ENCODE data around the gene GGN. TPM values are rescaled to one million over a fixed set of nuclear protein-coding genes. Genes with fewer than 3 reads are reported as not detected.
"Not testable (repeated sequence)": the region's sequence is repeated elsewhere in the genome, so short reads cannot be mapped to it uniquely, and the experiment has no call there.

The GGN gene
- total RNA-seq, 2 experiments from 2014 or later = 0.14 TPM; not detected in 1

DNA sequence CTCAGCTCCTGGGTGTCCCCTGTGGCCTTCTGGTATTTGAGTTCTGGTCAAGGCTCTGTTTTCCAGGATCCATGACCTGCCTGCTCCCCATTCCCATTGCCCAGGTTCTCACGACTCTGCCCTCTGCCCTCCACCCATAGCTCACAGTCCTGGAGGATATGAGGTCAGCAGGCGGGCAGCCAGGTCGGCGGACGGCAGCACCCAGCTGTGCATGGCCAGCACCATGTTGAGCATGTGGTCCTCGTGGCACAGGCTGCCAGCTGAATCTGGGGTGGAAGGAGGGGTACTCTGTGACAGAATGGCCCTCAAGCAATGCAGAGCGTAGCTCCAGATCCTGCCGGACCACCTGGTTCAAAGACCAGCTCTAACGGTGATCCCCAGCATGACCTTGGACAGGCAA, 33.1 kb upstream of the GGN start:
- Mint-ChIP-seq H3K4me1 (peaks cover 14% of the 10 kb centered on the region), H3K27me3 (peaks cover 4% of the 10 kb centered on the region), H3K27ac (no peak overlapping the region), H3K36me3 (no peaks in the 10 kb centered on the region), H3K9me3 (no peaks in the 10 kb centered on the region), H3K4me3 (no peak overlapping the region)
- no peak for DNase-seq

DNA sequence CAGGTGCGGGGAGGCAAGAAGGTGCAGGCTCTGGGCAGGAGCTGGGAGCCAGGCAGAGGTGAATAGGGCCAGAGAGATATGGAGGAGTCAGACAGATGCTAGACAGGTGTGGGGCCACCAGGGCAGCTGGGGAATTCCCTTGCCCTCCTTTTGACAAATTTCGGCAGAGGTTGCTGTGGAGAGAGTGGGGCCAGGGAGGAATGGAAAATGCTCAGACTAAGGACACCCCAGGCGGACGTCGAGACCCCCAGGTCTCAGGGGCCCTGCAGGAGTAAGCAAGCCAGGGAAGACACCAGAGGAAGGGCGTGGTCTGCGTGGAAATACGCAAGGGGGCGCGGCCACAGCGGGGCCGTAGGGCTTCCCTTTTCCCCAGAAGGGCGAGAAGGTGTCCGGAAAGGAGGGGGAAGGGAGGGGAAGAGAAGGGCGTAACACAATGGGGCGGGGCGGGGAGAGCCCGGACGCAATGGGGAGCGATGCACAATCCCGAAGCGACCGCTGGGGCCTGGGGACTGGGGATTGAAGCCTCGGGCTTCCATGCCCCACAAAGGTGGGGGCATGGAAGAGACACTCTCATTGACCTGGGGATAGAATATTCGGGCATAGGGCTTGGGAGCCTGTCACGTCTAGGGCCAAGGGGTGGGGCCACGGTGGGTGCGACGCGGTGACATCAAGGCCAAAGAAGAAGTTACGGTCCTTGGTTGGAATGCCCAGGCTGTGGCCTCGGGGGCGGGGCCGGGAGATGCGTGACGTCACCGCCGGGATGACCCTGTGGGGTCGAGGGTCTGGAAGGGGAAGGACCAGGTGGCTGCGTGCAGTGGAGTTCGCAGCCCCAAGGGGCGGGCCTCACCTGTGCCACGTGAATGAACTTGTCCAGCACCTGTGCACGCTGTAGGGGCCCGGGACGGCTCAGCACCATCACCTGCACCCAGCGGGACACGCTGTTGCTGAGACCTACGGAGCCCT, 30.0 kb upstream of the GGN start:
- Mint-ChIP-seq H3K36me3 (no peaks in the 10 kb centered on the region), H3K27ac (peak overlapping the region; percentile 71), H3K4me3 (peak overlapping the region; percentile 75), H3K9me3 (no peaks in the 10 kb centered on the region), H3K4me1 (peaks cover 14% of the 10 kb centered on the region), H3K27me3 (peaks cover 4% of the 10 kb centered on the region)
- DNase-seq = peak; percentile 64

DNA sequence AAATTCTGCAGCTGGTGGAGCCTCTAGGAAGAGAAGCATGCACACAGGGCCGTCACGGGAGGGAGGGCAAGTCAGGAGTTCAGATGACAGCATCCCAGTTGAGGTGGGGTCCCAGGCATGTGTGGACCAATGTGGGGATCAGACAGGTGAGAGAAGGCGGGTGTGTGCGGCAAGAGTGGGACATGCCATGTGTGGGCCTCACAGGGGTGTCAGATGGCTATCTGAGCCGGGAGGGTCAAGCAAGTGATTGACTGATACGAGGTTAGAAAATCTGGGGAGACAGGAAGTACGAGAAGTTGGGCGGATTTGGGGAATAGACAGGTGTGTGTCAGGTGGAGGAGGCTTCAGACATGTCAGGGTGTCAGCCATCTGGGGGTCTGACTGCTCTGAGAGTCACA, 29.3 kb upstream of the GGN start:
- Mint-ChIP-seq H3K27ac (no peak overlapping the region), H3K4me3 (peak overlapping the region; percentile 75), H3K27me3 (peaks cover 4% of the 10 kb centered on the region), H3K4me1 (peaks cover 14% of the 10 kb centered on the region), H3K9me3 (no peaks in the 10 kb centered on the region), H3K36me3 (no peaks in the 10 kb centered on the region)
- no peak for DNase-seq

DNA sequence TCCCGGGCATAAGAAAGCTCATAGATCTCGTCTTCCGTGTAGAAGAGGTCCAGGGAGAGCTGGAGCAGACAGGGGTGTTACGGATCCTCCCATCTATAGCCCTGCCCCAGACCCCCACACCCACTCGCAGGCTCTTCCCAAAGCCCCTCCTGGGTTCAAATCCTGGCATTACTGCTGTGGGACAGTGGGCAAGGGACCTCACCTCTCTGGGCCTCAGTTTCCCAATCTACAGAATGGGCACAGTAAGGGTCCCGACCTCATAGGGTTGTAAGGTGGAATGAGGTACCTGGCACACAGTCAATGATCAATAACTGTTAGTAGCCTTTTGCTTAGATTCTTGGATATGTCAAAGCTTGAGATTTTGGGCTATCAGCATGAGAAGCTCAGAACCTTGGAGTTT, 25.6 kb upstream of the GGN start:
- DNase-seq = no peak
- H3K4me1 Mint-ChIP-seq = peaks cover 12% of the 10 kb centered on the region
- no peak overlapping the region for H3K4me3 Mint-ChIP-seq
- peaks cover 4% of the 10 kb centered on the region for H3K27me3 Mint-ChIP-seq
- H3K9me3 Mint-ChIP-seq = no peaks in the 10 kb centered on the region
- H3K36me3 Mint-ChIP-seq = peaks cover 1% of the 10 kb centered on the region
- no peak overlapping the region for H3K27ac Mint-ChIP-seq

DNA sequence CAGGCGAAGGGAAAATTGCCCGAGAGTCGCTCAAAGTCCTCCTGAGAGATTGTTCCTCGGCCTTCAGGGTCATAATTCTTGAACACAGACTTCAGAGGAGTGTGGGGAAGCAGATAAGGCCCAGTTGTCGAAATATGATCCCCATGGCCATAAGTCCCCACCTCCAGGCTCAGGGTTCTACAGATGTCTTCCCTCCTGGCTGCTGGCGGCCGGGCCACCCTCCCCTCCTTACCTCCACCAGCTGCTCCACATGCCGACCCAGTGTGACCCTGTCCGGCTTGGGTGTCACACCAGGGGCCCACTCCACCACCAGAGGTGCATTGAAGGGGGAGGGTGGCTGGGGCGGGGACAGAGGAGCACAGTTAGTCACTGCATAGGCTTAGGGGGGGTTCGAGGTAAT, 25.1 kb upstream of the GGN start:
- Mint-ChIP-seq H3K9me3 (no peaks in the 10 kb centered on the region), H3K27me3 (peaks cover 4% of the 10 kb centered on the region), H3K36me3 (peaks cover 1% of the 10 kb centered on the region), H3K4me1 (peaks cover 11% of the 10 kb centered on the region), H3K27ac (no peak overlapping the region), H3K4me3 (no peak overlapping the region)
- DNase-seq = no peak

DNA sequence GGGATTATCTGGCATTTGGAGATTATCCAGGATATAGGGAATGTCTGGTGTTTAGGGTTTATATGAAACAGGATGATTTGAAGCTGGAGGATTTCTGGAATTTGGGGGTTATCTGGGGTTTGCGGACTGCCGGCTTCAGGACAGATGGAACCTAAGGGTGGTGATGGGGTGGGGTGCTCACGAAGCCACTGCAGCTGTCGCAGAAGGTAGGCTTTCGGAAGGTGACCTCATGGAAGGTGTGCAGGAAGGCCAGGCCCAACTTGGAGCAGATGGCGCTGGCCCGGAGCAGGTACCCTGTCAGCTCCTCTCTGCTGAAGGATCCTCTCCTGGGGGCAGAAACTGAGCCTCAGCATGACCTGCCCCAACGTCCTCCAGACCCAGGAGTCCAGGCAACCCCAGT, 24.7 kb upstream of the GGN start:
- Mint-ChIP-seq H3K36me3 (peaks cover 1% of the 10 kb centered on the region), H3K27me3 (peaks cover 4% of the 10 kb centered on the region), H3K4me3 (no peak overlapping the region), H3K4me1 (peaks cover 6% of the 10 kb centered on the region), H3K27ac (no peak overlapping the region), H3K9me3 (no peaks in the 10 kb centered on the region)
- DNase-seq = no peak

DNA sequence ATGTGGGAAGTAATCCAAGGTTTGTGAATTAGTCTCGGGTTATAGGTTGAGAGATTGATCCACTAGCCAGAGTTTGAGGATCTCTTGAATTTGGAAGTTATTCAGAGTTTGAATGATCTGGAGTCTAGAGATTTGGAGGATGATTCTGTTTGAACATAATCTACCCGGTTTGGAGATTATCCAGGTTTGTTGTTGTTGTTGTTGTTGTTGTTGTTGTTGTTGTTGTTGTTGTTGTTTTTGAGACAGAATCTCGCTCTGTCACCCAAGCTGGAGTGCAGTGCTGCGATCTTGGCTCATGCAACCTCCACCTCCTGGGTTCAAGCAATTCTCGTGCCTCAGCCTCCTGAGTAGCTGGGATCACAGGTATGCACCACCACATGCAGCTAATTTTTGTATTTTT, 24.1 kb upstream of the GGN start:
- H3K4me3 Mint-ChIP-seq, H3K36me3 Mint-ChIP-seq, H3K4me1 Mint-ChIP-seq, H3K27me3 Mint-ChIP-seq, DNase-seq, H3K27ac Mint-ChIP-seq, H3K9me3 Mint-ChIP-seq: not testable (repeated sequence)

DNA sequence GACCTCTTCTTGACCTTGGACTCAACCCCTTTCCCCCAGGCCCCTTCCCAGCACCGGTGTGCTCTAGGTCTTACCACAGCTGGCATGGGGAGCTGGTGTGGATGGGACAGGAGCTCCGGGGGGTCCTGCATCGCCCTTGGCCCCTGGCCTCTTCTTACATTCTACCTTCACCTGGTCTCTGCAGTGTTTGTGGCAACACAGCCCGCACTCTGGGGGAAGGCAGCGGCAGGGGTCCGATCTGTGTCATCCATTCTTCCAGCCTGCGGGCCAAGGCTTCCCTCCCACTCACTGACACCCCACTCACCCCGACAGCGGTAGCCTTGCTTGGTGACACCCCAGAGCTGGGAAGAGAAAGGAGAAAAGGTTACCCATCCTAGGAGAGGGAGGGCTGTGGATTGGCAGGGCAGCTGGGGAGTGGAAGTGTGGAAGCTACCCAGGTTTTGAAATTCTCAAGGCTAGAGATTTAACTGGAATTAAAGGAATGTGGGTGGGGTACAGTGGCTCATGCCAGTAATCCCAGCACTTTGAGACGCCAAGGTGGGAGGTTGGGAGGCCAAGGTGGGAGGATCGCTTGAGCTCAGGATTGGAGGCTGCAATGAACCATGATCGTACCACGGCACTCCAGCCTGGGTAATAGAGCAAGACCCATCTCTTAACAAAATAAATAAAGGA, 23.3 kb upstream of the GGN start:
- Mint-ChIP-seq H3K4me1 (no peaks in the 10 kb centered on the region), H3K27me3 (no peaks in the 10 kb centered on the region), H3K9me3 (no peaks in the 10 kb centered on the region), H3K27ac (no peak overlapping the region), H3K36me3 (peaks cover 1% of the 10 kb centered on the region), H3K4me3 (no peak overlapping the region)
- DNase-seq = no peak

DNA sequence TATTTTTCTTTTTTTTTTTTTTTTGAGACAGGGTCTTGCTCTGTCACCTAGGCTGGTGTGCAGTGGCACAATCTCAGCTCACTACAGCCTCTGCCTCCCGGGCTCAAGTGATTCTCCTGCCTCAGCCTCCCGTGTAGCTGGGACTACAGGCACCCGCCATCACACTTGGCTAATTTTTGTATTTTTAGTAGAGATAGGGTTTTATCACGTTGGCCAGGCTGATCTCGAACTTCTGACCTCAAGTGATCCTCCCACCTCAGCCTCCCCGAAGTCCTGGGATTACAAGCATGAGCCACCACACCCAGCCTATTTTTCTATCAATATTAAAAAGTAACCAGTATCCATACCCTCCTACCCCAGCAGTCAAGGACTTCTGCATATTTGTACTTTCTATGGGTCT, 22.6 kb upstream of the GGN start:
- not testable (repeated sequence) for H3K9me3 Mint-ChIP-seq, DNase-seq, H3K4me3 Mint-ChIP-seq, H3K36me3 Mint-ChIP-seq, H3K4me1 Mint-ChIP-seq, H3K27me3 Mint-ChIP-seq, H3K27ac Mint-ChIP-seq

DNA sequence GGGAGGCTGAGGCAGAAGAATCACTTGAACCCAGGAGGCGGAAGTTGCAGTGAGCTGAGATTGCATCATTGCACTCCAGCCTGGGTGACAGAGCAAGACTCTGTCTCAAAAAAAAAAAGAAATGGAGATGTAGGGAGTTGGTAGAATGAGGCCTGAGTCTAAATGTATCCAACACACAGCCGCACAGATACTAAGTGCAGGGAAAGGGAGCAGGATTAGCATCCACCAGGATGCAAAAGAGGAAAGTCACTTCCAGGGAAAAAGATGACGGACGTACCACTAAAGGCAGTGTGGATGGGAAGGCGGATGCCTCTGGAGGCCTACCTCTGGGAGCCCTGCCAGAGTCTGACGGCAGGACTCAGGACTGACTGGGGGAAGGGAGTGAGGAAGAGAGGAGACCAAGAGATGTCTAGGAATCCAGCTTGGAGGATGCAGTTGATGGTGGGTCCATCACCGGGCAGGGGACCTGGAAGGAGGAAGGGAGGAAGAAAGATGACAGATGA, 21.8 kb upstream of the GGN start:
- H3K9me3 Mint-ChIP-seq = no peaks in the 10 kb centered on the region
- no peak overlapping the region for H3K27ac Mint-ChIP-seq
- H3K27me3 Mint-ChIP-seq = no peaks in the 10 kb centered on the region

DNA sequence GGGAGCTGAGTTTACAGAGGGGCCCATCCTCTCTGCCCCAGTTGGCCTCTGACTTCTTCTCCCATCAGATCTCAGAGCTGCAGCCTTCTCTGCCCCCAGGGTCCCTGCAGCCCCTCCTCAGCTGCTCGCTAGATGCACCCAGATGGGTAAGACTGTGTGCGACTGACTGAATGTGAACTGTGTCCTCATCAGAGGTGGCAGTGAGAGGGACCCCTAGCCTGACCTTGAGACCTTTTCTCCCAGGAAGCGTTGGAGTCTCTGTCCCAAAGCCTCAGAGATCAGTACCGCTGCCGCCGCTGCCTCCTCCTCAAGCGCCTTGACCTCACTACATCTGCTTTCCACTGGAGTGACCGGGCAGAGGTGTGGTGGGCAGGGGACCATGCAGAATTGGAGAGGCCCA, 17.4 kb upstream of the GGN start:
- H3K27ac Mint-ChIP-seq = no peak overlapping the region
- no peaks in the 10 kb centered on the region for H3K27me3 Mint-ChIP-seq
- H3K4me1 Mint-ChIP-seq = peaks cover 8% of the 10 kb centered on the region
- H3K4me3 Mint-ChIP-seq = no peak overlapping the region
- H3K36me3 Mint-ChIP-seq = peaks cover 1% of the 10 kb centered on the region
- no peak for DNase-seq
- no peaks in the 10 kb centered on the region for H3K9me3 Mint-ChIP-seq

More for the DNA sequence above, 21.8 kb upstream of the GGN start:
- Mint-ChIP-seq H3K36me3 (peaks cover 1% of the 10 kb centered on the region), H3K4me1 (no peaks in the 10 kb centered on the region), H3K4me3 (no peak overlapping the region)
- no peak for DNase-seq

DNA sequence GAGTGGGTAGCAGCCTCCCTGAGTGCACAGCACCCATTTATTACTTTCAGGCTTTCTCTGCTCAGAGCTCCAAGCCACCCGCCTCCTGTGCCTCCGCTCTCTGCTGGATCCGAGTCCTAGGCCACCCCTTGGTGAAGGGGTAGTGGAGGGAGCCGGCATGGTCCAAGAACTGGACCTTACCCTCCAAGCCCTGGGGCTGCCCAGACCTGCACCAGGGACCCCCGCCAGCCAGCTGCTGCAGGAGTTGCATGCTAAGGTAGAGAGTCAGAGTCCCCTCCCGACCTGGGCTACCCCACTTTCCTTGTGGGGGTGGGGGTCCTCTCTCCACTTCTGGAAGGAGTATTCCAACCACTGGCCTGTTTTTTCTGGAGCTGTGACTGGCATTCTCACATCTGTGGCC, 17.0 kb upstream of the GGN start:
- Mint-ChIP-seq H3K4me1 (peaks cover 8% of the 10 kb centered on the region), H3K9me3 (no peaks in the 10 kb centered on the region), H3K36me3 (peaks cover 1% of the 10 kb centered on the region), H3K27ac (no peak overlapping the region), H3K27me3 (no peaks in the 10 kb centered on the region), H3K4me3 (no peak overlapping the region)
- no peak for DNase-seq

DNA sequence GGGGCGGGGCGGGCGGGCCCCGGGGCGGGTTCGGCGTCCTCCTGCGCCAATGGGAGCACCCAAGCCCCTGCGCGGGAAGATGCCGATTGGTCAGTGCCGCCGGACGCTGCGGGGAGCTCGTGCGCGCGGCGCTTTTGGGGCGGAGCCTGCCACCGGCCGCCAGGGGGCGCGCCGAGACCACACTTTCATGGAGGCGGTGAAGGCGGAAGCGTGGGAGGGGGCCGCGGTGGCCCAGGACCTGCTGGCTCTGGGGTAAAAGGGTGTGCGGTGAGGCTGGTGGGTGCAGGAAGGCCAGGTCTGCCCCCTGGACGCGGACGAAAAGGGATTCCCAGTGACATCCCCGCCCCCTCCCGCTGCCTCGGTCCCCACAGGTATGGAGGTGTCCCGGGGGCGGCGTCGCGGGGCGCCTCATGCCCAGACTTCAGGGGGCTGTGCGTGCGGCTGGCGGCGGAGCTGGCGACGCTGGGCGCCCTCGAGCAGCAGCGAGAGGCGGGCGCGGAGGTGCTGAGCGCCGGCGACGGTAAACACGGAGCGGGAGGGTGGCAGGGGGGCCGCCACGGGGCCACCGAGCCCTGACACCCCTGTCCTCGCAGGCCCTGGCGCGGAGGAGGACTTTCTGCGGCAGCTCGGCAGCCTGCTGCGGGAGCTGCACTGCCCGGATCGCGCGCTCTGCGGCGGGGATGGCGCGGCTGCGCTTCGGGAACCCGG, 15.3 kb upstream of the GGN start, which contains the start of gene FAM98C:
Gene FAM98C (plus strand): TSS at position 127 of the 708 bp plus-strand sequence. CDS start 61 bp downstream, at position 188.
- Mint-ChIP-seq H3K36me3 (no peaks in the 10 kb centered on the region), H3K4me3 (peak within 1 kb of the TSS; percentile 88), H3K4me1 (peaks cover 8% of the 10 kb centered on the region), H3K27me3 (no peaks in the 10 kb centered on the region), H3K9me3 (no peaks in the 10 kb centered on the region), H3K27ac (peak within 1 kb of the TSS; percentile 90)
- peak; percentile 98 for DNase-seq

DNA sequence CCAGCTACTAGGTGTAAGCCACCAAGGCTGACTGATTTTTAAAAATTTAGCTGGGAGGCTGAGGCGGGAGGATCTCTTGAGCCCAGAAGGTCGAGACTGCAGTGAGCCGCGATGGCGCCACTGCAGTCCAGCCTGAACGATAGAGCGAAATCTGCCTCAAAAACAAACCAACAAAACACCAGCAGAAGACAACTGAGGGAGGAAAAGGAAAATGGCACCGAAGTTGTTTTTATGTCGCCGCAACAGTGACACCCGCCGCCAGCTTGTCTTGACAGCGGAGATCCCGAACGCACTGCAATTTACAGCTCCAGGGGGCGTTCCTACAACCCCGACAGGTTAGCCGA, 14.8 kb upstream of the GGN start:
- H3K9me3 Mint-ChIP-seq = no peaks in the 10 kb centered on the region
- no peak for DNase-seq
- peak overlapping the region; percentile 76 for H3K4me3 Mint-ChIP-seq
- no peak overlapping the region for H3K27ac Mint-ChIP-seq
- H3K36me3 Mint-ChIP-seq = no peaks in the 10 kb centered on the region
- H3K27me3 Mint-ChIP-seq = no peaks in the 10 kb centered on the region
- H3K4me1 Mint-ChIP-seq = peaks cover 8% of the 10 kb centered on the region

DNA sequence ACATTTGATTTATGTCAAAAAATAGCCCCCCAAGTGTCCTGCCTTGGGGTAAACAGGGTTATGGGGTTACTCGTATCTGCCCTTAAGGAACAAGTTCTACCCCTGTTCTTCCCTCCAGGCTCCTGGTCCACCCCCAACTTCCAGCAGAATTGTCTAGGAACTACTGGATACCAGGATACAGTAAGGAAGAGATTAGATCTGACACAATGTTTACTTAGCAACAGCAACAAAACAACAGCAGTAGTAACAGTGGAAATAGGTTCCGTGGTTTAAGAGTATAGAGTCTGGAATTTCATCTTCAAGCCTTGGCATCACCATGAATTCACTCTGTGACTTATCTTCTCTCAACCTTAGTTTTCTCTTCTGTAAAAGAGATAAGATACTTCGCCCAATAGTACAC, 13.3 kb upstream of the GGN start:
- Mint-ChIP-seq H3K27ac (no peak overlapping the region), H3K9me3 (no peaks in the 10 kb centered on the region), H3K4me3 (no peak overlapping the region), H3K36me3 (no peaks in the 10 kb centered on the region), H3K27me3 (no peaks in the 10 kb centered on the region), H3K4me1 (peaks cover 13% of the 10 kb centered on the region)
- DNase-seq = no peak
